ENCODE measurements around the gene FOXD4L6. TPM values are rescaled to one million over a fixed set of nuclear protein-coding genes. Genes with fewer than 3 reads are reported as not detected.
"Not testable (repeated sequence)": the region's sequence is repeated elsewhere in the genome, so short reads cannot be mapped to it uniquely, and the experiment has no call there.

Gene FOXD4L6
- not detected for total RNA-seq

DNA sequence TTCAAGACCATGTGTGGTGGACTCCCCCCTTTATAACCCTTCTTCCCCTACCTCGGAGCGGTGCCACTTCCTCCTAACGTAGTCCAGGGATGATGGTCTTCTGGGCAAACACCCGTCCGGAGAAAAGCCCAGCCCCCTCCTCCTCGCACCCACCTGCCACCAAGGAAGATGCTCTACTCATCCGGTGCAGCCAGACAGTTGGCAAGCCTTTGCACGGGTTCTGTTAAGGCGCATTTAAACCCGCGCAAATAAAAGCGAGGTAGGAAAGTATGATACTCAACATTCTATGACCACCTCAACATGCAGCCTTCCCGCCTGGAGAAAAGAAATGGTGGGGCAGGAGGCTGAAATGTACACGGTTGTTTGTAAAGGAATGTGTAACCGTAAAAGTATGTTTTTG, at the start of gene FOXD4L6:
Gene FOXD4L6 (minus strand): TSS at position 101 of the 400 bp plus-strand sequence. CDS start 298 bp downstream, outside the sequence.
- not testable (repeated sequence) for H3K4me3 ChIP-seq (ENCODE audit: low read length); H3K27me3 ChIP-seq (ENCODE audit: insufficient read depth, low read length); H3K9me3 ChIP-seq (ENCODE audit: low read depth, low read length); H3K4me1 ChIP-seq (ENCODE audit: insufficient read depth, low read length)

GRCh38 chr9:41174994-41175393, 46.5 kb upstream of the FOXD4L6 start:
- H3K4me1 ChIP-seq (ENCODE audit: insufficient read depth, low read length); H3K27me3 ChIP-seq (ENCODE audit: insufficient read depth, low read length); H3K9me3 ChIP-seq (ENCODE audit: low read depth, low read length); H3K4me3 ChIP-seq (ENCODE audit: low read length): not testable (repeated sequence)

- H3K4me1 ChIP-seq (ENCODE audit: insufficient read depth, low read length); H3K27me3 ChIP-seq (ENCODE audit: insufficient read depth, low read length); H3K4me3 ChIP-seq (ENCODE audit: low read length); H3K9me3 ChIP-seq (ENCODE audit: low read depth, low read length): not testable (repeated sequence)
Observed at GRCh38 chr9:41150116-41150515, 21.6 kb upstream of the FOXD4L6 start.

DNA sequence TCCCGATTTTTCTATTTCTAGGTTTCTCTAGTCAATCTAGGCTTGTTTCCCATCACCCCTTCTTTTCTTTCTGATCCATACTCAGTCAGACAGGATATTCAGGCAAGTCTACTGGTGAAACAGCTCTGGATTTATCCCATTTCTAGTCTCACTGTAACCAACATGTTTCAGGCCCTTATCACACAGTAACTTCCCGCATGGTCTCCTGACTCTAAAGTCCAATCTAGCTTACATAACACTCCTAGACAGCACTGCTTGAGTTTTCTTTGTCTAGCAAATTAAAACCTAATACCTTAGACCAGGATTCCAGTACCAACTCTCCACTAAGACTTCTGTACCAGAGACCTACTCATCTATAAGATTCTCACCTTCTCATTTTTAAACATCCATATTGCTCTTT, 13.4 kb upstream of the FOXD4L6 start:
- not testable (repeated sequence) for H3K27me3 ChIP-seq (ENCODE audit: insufficient read depth, low read length); H3K4me1 ChIP-seq (ENCODE audit: insufficient read depth, low read length); H3K4me3 ChIP-seq (ENCODE audit: low read length); H3K9me3 ChIP-seq (ENCODE audit: low read depth, low read length)

DNA sequence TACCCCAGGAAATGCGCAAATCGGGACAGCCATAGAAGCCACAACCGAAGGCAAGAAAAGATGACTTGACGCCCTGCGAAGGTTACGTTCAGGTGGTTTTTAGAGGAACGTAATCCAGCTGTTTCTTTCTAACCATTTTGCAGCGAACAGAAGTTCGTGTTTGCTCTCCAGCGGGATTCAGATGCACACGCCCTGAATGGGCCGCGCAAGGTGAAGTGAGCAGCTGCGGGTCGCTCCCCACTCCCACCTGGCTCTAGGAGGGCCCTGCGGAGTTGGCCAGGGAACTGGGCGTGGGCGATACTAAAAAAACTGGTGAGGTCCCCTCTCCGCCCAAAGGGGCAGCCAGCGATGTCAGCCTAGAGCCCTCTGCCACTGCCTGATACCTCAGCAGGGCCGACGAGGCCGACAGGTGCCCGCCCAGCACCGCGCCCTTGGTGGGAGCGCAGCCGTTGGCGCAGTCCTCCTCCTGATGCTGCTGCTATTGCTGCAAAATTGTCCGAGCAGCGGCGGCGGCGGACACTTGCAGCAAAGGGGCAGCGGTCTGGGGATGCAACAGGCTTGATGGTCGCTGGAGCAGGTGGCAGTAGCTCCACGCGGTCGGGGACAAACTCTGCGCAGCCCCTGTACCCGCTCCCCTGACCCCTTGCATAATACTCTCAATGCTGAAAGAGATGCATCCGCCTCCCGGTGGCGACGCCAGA, 1.6 kb downstream of the FOXD4L6 start:
- H3K27me3 ChIP-seq (ENCODE audit: insufficient read depth, low read length); H3K4me1 ChIP-seq (ENCODE audit: insufficient read depth, low read length); H3K4me3 ChIP-seq (ENCODE audit: low read length); H3K9me3 ChIP-seq (ENCODE audit: low read depth, low read length): not testable (repeated sequence)

DNA sequence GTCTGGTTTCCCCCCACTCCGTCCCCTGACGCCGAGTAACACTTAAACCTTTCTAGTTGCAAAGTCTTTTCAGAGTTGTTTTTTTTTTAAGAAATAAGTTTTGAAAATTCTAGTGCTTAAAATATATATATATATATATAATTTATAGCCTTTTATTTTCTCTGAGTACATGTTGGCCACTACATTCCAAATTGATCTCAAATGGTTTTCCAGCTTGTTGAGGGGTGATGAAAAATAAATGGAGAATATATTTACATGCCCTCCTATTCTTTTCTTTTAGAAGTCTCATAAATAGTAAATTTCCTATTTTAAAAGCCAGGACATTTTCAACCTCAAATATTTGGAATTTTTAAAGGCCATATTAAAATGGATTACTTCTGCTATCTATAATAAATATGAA, 2.5 kb downstream of the FOXD4L6 start:
- not testable (repeated sequence) for H3K9me3 ChIP-seq (ENCODE audit: low read depth, low read length)

DNA sequence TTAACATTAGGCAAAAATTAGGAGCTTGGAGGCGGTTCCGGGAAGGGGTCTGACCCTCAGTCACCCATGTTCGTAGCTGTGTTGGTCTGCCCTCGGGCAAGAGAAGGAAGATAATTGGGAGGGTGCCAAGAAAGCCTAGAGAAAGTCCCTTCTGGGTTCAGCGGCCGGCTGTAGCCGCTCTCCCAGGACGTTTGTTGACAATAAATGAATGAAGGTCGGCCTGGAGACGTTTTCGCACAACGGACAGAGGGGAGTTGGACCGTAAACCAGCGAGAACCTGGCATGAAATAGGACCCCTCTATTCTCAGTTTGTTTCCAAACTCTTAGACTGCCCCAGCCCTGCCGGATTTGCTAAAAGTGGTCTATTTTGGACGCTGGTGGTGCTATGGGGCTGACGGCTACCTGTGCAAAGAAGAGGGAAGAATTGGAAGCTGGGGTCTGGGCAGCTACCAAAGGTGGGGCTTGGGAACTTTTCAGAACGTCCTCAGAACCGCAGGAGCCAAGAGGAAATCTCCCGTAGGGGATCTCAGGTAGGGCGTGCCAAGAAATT, 3.3 kb downstream of the FOXD4L6 start:
- H3K27me3 ChIP-seq (ENCODE audit: insufficient read depth, low read length); H3K9me3 ChIP-seq (ENCODE audit: low read depth, low read length); H3K4me3 ChIP-seq (ENCODE audit: low read length); H3K4me1 ChIP-seq (ENCODE audit: insufficient read depth, low read length): not testable (repeated sequence)

More for the DNA sequence above, 2.5 kb downstream of the FOXD4L6 start:
- H3K4me1 ChIP-seq (ENCODE audit: insufficient read depth, low read length); H3K4me3 ChIP-seq (ENCODE audit: low read length); H3K27me3 ChIP-seq (ENCODE audit: insufficient read depth, low read length): not testable (repeated sequence)

- H3K4me3 ChIP-seq (ENCODE audit: low read length), result not testable (repeated sequence)
Observed at GRCh38 chr9:41124250-41125108, 4.0 kb downstream of the FOXD4L6 start.

DNA sequence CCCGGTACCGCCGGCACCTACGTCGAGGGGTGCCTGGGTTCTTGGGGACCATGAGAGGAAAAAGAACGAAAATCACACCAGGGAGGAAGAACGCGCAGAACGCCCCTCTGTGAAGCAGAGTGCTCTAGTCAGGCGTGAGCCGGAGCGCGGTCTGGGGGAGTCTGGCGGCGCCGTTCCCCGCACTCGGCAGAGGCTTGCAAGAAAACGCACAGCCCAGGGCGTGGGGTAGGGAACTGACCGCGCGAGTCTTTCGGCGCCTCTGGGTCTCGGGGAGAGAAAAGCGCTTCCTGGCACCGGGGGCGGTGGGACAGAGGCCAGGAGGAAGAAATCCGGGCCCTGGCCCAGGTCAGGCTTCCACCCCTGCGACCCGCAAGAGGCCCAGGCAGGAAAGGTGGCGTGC, 4.7 kb downstream of the FOXD4L6 start:
- H3K27me3 ChIP-seq (ENCODE audit: insufficient read depth, low read length); H3K4me3 ChIP-seq (ENCODE audit: low read length); H3K4me1 ChIP-seq (ENCODE audit: insufficient read depth, low read length); H3K9me3 ChIP-seq (ENCODE audit: low read depth, low read length): not testable (repeated sequence)

More at GRCh38 chr9:41124250-41125108, 4.0 kb downstream of the FOXD4L6 start:
- not testable (repeated sequence) for H3K27me3 ChIP-seq (ENCODE audit: insufficient read depth, low read length); H3K9me3 ChIP-seq (ENCODE audit: low read depth, low read length); H3K4me1 ChIP-seq (ENCODE audit: insufficient read depth, low read length)

GRCh38 chr9:41123396-41123795, 5.1 kb downstream of the FOXD4L6 start:
- H3K4me1 ChIP-seq (ENCODE audit: insufficient read depth, low read length); H3K4me3 ChIP-seq (ENCODE audit: low read length); H3K27me3 ChIP-seq (ENCODE audit: insufficient read depth, low read length); H3K9me3 ChIP-seq (ENCODE audit: low read depth, low read length): not testable (repeated sequence)

GRCh38 chr9:41120696-41121095, 7.8 kb downstream of the FOXD4L6 start:
- H3K9me3 ChIP-seq (ENCODE audit: low read depth, low read length); H3K4me3 ChIP-seq (ENCODE audit: low read length); H3K27me3 ChIP-seq (ENCODE audit: insufficient read depth, low read length); H3K4me1 ChIP-seq (ENCODE audit: insufficient read depth, low read length): not testable (repeated sequence)

DNA sequence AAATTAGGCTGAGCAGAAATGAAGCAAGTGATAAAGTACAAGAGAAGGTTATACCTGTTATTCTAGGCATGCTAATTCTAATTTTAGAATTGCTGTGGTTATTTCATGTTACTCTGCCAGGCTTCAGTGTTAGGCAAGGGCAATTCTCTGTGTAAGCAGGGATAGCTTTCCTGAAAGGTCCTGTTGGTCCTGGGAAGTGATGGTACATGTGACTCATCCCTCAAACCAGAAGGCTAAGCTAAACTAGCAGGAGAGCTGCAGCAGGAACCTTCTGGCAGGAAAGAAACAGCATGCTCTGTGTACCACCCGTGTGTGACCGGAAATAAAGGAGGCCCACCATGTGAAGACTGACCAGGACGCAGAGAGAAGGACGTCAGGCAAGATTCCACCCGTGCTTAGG, 8.8 kb downstream of the FOXD4L6 start:
- H3K9me3 ChIP-seq (ENCODE audit: low read depth, low read length); H3K4me3 ChIP-seq (ENCODE audit: low read length); H3K4me1 ChIP-seq (ENCODE audit: insufficient read depth, low read length); H3K27me3 ChIP-seq (ENCODE audit: insufficient read depth, low read length): not testable (repeated sequence)

- not testable (repeated sequence) for H3K27me3 ChIP-seq (ENCODE audit: insufficient read depth, low read length); H3K9me3 ChIP-seq (ENCODE audit: low read depth, low read length); H3K4me1 ChIP-seq (ENCODE audit: insufficient read depth, low read length); H3K4me3 ChIP-seq (ENCODE audit: low read length)
Observed at GRCh38 chr9:41119311-41119710, 9.2 kb downstream of the FOXD4L6 start.

DNA sequence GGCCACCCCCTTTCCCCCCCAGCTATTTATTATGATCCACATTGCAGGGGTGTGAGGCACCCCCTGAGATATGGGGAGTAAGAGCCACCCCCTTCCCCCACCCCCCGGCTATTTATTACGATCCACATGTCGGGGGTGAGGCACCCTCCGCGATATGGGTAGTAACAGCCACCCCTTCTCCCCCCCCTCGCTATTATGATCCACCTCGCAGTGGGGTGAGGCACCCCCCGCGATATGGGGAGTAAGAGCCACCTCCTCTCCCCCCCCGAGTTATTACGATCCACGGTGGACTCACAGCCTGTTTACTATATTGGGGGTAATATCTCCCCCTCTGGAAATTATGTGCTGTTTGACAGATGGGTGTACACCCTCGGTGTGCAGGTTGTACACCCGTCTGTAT, 15.1 kb downstream of the FOXD4L6 start:
- not testable (repeated sequence) for H3K4me1 ChIP-seq (ENCODE audit: insufficient read depth, low read length); H3K9me3 ChIP-seq (ENCODE audit: low read depth, low read length); H3K27me3 ChIP-seq (ENCODE audit: insufficient read depth, low read length); H3K4me3 ChIP-seq (ENCODE audit: low read length)

- H3K9me3 ChIP-seq (ENCODE audit: low read depth, low read length); H3K4me3 ChIP-seq (ENCODE audit: low read length); H3K4me1 ChIP-seq (ENCODE audit: insufficient read depth, low read length); H3K27me3 ChIP-seq (ENCODE audit: insufficient read depth, low read length): not testable (repeated sequence)
Observed at GRCh38 chr9:41111414-41111813, 17.1 kb downstream of the FOXD4L6 start.

GRCh38 chr9:41110913-41111312, 17.6 kb downstream of the FOXD4L6 start:
- not testable (repeated sequence) for H3K27me3 ChIP-seq (ENCODE audit: insufficient read depth, low read length)

More at GRCh38 chr9:41110913-41111312, 17.6 kb downstream of the FOXD4L6 start:
- H3K9me3 ChIP-seq (ENCODE audit: low read depth, low read length); H3K4me3 ChIP-seq (ENCODE audit: low read length); H3K4me1 ChIP-seq (ENCODE audit: insufficient read depth, low read length): not testable (repeated sequence)

Measured in mononuclear cell (primary cell).